NCI-H524 (cell line): ENCODE data around the gene OR5AL1.
"Not testable (repeated sequence)": the region's sequence is repeated elsewhere in the genome, so short reads cannot be mapped to it uniquely, and the experiment has no call there.

ENCODE experiments used
- DNase-seq, 2 experiments: peaks; one replicate each; lab custom pipeline; 2025; lab: John Stamatoyannopoulos, UW

Gene OR5AL1

DNA sequence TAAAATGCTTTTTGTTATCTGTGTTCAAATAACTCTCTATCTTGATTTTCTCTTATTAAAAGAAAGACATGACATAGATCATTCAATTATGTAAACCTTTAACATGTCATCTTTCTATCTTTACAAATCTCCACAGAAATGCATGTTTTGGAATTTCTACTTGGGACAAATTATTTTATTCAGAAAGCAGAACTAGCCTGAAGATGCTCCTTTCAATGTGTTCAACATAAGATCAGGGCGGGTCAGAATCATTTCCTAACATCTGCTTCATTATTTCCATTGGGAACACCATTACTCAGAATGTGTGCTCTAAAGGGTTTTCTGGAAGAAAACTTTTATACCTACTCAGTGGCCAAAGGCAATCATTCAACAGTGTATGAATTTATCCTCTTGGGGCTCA is at the start of gene OR5AL1:
Gene OR5AL1 (plus strand): TSS at position 301 of the 400 bp plus-strand sequence.
- no peak for DNase-seq

DNA sequence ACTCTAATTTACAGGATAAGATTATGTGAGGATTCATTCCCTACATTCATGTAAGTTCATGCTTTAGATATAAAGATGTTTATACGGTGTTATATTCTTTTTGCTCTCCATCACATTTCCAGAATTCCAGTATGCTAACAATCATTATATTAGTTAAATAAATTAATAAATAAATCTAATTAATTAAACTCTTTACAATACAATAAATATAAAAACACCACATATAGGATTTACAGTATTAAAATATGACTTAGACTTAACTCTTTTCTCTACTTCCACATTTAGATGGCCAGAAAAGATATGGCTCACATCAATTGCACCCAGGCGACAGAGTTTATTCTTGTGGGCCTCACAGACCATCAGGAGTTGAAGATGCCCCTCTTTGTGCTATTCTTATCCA is 37.2 kb upstream of the OR5AL1 start, which contains the start of gene OR8U1:
Gene OR8U1 (plus strand): TSS at position 301 of the 400 bp plus-strand sequence. CDS start 0 bp downstream, at position 301.
- DNase-seq: no peak

DNA sequence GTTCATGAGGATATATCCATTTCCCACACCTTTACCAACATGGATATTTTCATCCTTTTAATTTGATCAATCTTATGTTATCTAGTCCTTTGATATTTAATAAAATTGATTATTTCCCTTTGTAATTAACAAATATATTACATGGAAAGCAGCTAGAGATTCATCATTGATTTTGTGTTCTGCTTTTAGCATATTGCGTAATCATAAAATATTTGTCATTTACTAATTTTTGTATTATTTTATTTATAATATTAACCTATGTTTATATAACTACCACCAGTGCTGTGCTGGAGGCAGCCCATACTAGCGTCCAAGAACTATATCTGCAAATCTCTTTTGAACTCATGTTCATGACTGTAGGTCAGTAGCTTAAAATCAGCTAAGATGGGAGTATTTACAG is 32.4 kb upstream of the OR5AL1 start:
- no peak for DNase-seq

DNA sequence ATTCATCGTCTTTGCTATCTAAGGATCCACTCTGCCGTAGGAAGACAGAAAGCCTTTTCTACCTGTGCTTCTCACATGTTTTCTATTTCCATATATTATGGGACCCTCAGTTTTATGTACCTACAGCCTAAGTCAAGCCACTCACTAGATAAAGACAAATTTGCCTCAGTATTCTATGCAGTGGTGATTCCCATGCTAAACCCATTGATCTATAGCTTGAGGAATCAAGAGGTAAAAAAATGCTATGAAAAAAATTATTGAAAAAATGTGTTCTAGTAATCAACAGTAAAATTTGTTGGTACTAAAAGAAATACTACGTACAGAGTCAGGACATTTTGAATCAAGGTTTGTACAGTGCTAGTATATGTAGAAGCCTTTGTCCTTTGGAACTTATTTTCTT is 18.1 kb upstream of the OR5AL1 start:
- DNase-seq: no peak

DNA sequence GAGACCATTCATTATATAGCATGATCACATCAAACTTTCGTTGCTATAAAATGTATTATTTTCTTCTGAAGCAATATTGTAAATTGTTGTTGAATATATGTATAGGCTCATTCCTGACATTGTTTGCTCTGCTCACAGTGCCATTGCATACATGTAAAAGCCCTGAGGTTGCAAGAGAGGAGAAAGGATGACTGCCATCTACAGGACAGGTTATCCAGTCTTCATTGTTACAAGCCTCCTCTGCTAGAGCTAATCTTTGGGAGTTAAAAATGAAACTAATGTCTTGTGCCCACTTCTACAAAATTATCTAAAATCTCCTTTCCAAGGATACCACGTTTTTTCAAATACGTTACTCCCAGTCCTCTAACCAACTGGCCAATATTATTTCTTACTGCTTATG is 16.4 kb upstream of the OR5AL1 start:
- no peak for DNase-seq

DNA sequence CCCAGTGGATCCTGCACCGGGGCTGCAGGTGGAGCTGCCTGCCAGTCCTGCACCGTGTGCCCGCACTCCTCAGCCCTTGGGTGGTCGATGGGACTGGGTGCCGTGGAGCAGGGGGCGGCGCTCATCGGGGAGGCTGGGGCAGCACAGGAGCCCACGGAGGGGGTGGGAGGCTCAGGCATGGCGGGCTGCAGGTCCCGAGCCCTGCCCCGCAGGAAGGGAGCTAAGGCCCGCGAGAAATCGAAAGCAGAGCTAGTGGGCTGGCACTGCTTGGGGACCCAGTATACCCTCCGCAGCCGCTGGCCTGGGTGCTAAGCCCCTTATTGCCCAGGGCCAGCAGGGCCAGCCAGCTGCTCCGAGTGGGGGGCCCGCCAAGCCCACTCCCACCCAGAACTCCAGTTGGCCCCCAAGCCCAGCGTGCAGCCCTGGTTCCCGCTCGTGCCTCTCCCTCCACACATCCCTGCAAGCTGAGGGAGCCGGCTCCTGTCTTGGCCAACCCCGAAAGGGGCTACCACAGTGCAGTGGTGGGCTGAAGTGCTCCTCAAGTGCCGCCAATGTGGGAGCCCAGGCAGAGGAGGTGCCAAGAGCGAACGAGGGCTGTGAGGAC is 10.5 kb upstream of the OR5AL1 start:
- not testable (repeated sequence) for DNase-seq

DNA sequence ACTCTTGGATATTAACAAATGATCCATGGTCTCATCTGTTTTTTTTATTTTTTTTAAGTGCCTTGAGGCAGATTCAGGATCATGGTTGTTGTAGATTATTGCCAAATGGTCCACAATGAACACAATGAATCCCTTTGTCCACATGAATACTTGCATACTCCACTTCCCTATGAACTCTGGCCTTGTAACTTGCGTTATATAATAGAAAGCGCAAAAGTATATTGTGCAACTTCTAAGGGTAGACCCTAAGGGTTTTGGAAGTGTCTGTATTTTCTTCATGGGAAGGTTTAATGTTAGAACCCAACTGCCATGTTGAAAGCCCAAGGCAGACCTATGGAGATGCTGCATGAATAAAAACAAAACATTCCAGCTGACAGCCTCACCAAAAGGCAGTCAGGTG is 8.1 kb upstream of the OR5AL1 start:
- DNase-seq: no peak

DNA sequence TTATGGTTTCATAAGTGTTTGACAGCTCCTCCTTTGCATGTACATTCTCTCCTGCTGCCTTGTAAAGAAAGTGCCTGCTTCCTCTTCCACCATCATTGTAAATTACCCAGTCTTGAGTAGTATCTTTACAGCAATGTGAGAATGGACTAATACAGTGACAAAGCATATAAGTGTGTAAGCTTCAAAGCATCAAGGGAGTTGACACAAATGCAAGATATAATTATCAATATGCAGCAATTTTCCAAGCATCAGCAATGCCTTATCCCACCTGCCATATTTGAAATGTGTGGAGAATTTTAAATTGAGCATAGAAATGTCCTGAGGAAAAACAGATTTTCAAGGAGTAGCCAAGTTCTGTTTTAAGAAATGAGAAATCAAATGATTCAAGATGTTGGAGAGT is 1.7 kb upstream of the OR5AL1 start:
- DNase-seq: no peak

DNA sequence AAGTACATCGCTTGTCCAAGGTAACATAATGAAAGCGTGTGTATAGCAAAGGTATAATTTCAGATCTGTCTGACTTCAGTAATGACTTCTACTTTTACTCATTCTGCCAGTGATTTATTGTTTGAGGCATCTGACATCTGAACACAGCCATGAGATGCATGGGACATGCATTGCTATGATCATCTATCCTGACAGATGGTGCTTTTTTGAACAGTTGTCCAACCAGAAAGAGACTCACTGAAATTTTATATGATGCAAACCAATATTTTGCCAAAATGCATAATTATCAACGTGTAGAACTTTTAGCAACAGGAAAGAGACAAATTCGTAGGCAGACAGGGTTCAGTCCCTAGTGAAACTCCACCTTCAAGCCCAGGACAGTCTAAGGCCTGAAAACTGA is 41.0 kb downstream of the OR5AL1 start:
- no peak for DNase-seq

DNA sequence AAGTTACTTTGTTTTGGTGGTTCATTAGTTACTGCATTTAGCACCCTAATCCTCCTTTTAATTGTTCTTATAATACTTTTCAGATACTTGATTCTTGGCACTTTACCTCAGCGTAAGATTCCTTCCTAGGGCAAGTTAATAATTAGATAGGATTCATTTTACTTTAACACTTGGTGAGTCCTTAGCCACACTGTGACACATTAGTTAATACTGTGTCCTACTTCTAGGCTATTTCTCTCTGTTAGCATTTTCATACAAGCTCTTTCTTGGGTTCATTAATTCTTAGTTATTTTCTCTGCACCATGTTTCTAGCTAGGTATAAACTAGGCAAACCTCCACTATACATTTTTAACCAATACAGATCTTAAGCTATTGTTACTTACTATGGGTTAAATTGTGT is 44.6 kb downstream of the OR5AL1 start:
- DNase-seq: no peak
